Measurements from ENCODE around the gene PLCD1. TPM values are rescaled to one million over a fixed set of nuclear protein-coding genes. Genes with fewer than 3 reads are reported as not detected.
"Not testable (repeated sequence)": the region's sequence is repeated elsewhere in the genome, so short reads cannot be mapped to it uniquely, and the experiment has no call there.

Gene PLCD1
- total and polyA plus RNA-seq, 4 donors = 12.5 to 30.1 (median 26.4) TPM

DNA sequence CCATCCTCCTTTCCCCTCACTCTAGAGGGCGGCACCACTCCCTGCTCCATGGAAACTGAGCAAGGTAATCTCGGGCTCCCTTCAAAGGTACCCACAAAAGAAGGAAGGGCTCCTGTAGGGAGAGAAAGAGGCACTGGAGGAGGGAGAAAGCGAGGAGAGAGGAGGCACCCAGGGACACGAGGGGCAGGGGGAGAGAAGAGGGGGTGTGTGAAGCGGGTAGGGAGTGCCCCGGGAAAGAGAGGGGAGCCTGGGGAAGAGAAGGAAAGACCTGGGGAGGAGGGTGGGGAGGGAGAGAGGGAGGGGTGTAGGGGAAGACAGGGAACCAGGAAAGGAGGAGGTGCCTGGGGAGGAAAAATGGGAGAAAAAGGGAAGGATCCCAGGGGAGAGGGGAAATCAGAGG lies 38.3 kb downstream of the PLCD1 start:
- no peak for DNase-seq (ENCODE audit: low read depth in 4 of 6, low spot score in 6 of 6)
- H3K4me3 ChIP-seq (ENCODE audit: low read depth, low read length) = no peak overlapping the region
- H3K27ac ChIP-seq (ENCODE audit: low read depth, low read length) = no peak overlapping the region
- no peaks in the 10 kb centered on the region for H3K36me3 ChIP-seq (ENCODE audit: control insufficient read depth, insufficient read depth, low read length)
- H3K9me3 ChIP-seq (ENCODE audit: control insufficient read depth, insufficient read depth, low read length) = no peaks in the 10 kb centered on the region
- 27% methylated on average over 5 of the region's 6 CpGs for WGBS (ENCODE audit: insufficient coverage)
- no peaks in the 10 kb centered on the region for H3K27me3 ChIP-seq (ENCODE audit: control insufficient read depth, insufficient read depth, low read length)
- H3K4me1 ChIP-seq (ENCODE audit: control insufficient read depth, insufficient read depth, low read length) = peaks cover 13% of the 10 kb centered on the region

DNA sequence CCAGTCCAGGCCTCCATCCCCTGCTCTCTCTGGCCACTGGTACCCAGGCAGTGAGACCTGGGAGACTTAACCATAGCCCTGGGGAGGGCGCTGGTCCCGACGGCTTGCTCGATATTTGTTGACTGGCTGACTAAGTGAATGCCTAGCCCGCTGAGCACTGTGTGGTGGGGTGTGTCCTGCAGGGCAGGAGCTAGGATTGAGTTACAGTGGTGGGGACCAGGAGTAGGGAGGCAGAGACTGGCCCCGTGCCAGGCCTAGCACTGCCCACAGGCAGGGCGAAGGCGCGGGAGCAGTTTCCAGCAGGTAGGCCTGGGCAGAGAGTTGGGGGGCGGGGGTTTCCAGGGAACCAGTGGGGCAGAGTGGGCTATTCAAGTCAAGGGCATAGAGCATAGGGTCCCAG lies 38.9 kb downstream of the PLCD1 start, which contains the start of gene VILL:
Gene VILL, plus strand, starts transcription at position 260 of the 400 bp plus-strand sequence. CDS start 2,887 bp downstream, outside the sequence.
- no peak within 1 kb of the TSS for H3K27ac ChIP-seq (ENCODE audit: low read depth, low read length)
- H3K9me3 ChIP-seq (ENCODE audit: control insufficient read depth, insufficient read depth, low read length) = no peaks in the 10 kb centered on the region
- 81% methylated on average over 10 of the region's 10 CpGs for WGBS (ENCODE audit: insufficient coverage)
- H3K4me3 ChIP-seq (ENCODE audit: low read depth, low read length) = no peak within 1 kb of the TSS
- no peaks in the 10 kb centered on the region for H3K36me3 ChIP-seq (ENCODE audit: control insufficient read depth, insufficient read depth, low read length)
- no peak for DNase-seq (ENCODE audit: low read depth in 4 of 6, low spot score in 6 of 6)
- peaks cover 10% of the 10 kb centered on the region for H3K4me1 ChIP-seq (ENCODE audit: control insufficient read depth, insufficient read depth, low read length)
- no peaks in the 10 kb centered on the region for H3K27me3 ChIP-seq (ENCODE audit: control insufficient read depth, insufficient read depth, low read length)

DNA sequence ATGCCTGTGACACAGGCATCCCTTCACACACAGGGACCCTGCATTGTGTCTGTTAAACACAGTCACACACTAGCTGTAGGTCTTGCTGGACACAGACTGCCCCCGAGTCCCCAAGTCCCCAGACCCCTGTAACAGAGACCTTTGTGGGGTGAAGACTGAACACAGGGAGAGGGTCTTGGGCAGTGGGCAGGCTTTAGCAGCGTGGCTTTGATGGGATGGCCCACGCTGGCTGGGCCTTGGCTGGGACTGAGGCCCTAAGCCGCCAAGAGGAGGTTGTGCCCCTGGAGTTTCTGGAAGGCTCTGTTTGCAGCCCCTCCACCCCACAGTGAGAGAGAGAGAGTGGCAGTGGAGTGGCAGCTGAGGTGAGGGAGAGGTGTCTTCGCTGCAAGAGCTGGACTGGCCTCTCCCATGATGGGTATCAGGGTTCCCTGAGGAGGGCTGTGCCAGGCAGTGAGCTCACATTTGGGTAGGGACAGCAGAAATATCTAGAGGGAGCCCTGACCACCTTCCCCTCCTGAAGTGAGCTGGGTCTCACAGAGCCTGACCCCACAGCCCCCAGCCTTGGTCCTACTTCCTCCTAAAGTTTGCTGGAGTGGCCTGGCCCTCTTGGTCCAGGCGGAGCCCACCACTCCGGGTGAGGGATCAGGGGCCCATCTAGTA lies 39.5 kb downstream of the PLCD1 start:
- H3K27ac ChIP-seq (ENCODE audit: low read depth, low read length) = no peak overlapping the region
- DNase-seq (ENCODE audit: low read depth in 4 of 6, low spot score in 6 of 6) = no peak
- no peak overlapping the region for H3K4me3 ChIP-seq (ENCODE audit: low read depth, low read length)
- WGBS (ENCODE audit: insufficient coverage) = 85% methylated on average over 7 of the region's 7 CpGs
- peaks cover 4% of the 10 kb centered on the region for H3K36me3 ChIP-seq (ENCODE audit: control insufficient read depth, insufficient read depth, low read length)
- no peaks in the 10 kb centered on the region for H3K27me3 ChIP-seq (ENCODE audit: control insufficient read depth, insufficient read depth, low read length)
- H3K4me1 ChIP-seq (ENCODE audit: control insufficient read depth, insufficient read depth, low read length) = peaks cover 10% of the 10 kb centered on the region
- no peaks in the 10 kb centered on the region for H3K9me3 ChIP-seq (ENCODE audit: control insufficient read depth, insufficient read depth, low read length)

DNA sequence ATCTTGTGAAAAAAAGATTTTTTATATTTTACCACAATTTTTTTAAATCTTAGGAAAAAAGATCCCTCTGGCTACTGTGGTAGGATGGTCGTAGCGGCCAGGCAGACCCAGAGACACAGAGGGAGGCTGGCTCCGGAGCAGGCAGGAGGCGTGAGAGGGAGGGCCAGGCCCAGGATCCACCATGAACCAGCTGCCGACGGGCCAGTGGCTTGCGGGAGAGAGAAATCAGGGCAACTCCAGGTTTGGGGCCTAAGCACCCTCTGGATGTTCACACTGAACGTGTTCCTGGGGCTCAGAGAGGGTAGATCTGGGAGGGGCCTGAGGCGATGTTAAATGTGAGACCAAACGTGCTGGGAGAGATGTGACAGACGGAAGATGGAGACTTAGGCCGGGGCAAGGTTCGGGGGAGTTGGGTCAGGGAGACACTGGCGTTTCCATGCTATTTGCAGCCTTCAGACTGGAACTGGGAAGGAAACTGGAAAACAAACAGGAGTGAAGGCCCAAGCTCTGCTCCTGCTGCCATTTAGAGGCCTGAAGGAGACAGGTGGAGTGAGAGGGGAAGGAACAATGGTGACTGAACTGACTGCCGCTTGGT lies 40.4 kb downstream of the PLCD1 start:
- Histone ChIP-seq H3K27ac (ENCODE audit: low read depth, low read length) (no peak overlapping the region), H3K27me3 (ENCODE audit: control insufficient read depth, insufficient read depth, low read length) (no peaks in the 10 kb centered on the region), H3K36me3 (ENCODE audit: control insufficient read depth, insufficient read depth, low read length) (peaks cover 8% of the 10 kb centered on the region), H3K9me3 (ENCODE audit: control insufficient read depth, insufficient read depth, low read length) (no peaks in the 10 kb centered on the region), H3K4me1 (ENCODE audit: control insufficient read depth, insufficient read depth, low read length) (peaks cover 7% of the 10 kb centered on the region), H3K4me3 (ENCODE audit: low read depth, low read length) (no peak overlapping the region)
- DNase-seq (ENCODE audit: low read depth in 4 of 6, low spot score in 6 of 6) = no peak
- WGBS (ENCODE audit: insufficient coverage) = 81% methylated on average over 15 of the region's 15 CpGs

DNA sequence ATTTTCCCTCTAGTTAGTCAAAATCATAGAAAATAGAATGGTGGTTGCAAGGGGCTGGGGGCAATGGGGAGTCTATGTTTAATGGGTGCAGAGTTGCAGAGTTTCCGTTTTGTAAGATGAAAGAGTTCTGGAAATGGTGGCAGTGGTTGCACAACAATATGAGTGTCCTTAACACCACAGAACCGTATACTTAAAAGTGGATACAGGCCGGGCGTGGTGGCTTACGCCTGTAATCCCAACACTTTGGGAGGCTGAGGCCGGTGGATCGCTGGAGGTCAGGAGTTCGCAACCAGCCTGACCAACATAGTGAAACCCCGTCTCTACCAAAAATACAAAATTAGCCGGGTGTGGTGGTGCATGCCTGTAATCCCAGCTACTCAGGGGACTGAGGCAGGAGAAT lies 41.1 kb downstream of the PLCD1 start:
- not testable (repeated sequence) for H3K4me3 ChIP-seq (ENCODE audit: low read depth, low read length); H3K4me1 ChIP-seq (ENCODE audit: control insufficient read depth, insufficient read depth, low read length); H3K27ac ChIP-seq (ENCODE audit: low read depth, low read length); DNase-seq (ENCODE audit: low read depth in 4 of 6, low spot score in 6 of 6); H3K9me3 ChIP-seq (ENCODE audit: control insufficient read depth, insufficient read depth, low read length); H3K36me3 ChIP-seq (ENCODE audit: control insufficient read depth, insufficient read depth, low read length); H3K27me3 ChIP-seq (ENCODE audit: control insufficient read depth, insufficient read depth, low read length)
- 100% methylated on average over 9 of the region's 10 CpGs for WGBS (ENCODE audit: insufficient coverage)

DNA sequence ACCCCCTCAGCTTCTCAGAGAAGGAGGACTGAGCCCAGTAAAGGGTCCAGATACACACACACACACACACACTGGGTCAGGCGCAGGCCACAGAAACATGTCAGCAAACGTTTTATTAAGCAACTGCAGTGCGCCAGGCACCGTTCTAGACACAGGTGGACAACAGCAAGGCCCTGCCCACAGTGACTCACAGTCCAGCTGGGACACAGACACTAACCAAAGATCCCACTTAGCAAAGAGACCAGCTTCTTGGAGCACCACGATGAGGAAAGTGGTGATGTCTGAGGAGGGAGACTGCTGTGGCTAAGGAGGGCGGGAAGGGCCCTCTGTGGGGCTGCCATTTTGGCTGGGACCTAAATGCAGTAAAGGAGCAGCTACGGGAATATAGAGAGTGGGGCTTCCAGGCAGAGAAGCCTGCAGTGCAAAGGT lies 41.7 kb downstream of the PLCD1 start:
- WGBS (ENCODE audit: insufficient coverage) = 86% methylated on average over 6 of the region's 7 CpGs
- Histone ChIP-seq H3K4me1 (ENCODE audit: control insufficient read depth, insufficient read depth, low read length) (no peaks in the 10 kb centered on the region), H3K9me3 (ENCODE audit: control insufficient read depth, insufficient read depth, low read length) (no peaks in the 10 kb centered on the region), H3K4me3 (ENCODE audit: low read depth, low read length) (no peak overlapping the region), H3K27me3 (ENCODE audit: control insufficient read depth, insufficient read depth, low read length) (no peaks in the 10 kb centered on the region), H3K36me3 (ENCODE audit: control insufficient read depth, insufficient read depth, low read length) (peaks cover 8% of the 10 kb centered on the region), H3K27ac (ENCODE audit: low read depth, low read length) (no peak overlapping the region)
- no peak for DNase-seq (ENCODE audit: low read depth in 4 of 6, low spot score in 6 of 6)

DNA sequence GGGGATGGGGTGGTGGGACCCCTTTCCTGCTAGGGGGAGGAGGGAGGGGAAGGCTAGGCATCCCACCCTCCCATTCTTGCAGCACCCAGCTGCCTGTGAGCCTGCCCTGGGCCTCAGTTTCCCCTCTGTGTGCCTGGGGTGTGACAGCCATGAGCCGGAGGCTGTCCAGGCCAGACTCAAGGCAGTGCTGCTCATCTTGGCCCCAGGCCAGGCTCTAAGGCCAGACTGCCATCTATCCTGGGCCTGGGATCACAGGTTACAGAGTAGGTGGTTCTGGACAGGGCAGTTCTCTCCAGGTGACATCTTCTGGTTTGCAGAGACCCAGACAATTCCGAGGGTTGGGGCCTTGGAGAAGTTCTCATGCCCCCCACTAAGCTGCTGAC lies 42.1 kb downstream of the PLCD1 start:
- Histone ChIP-seq H3K36me3 (ENCODE audit: control insufficient read depth, insufficient read depth, low read length) (peaks cover 8% of the 10 kb centered on the region), H3K27ac (ENCODE audit: low read depth, low read length) (no peak overlapping the region), H3K9me3 (ENCODE audit: control insufficient read depth, insufficient read depth, low read length) (no peaks in the 10 kb centered on the region), H3K27me3 (ENCODE audit: control insufficient read depth, insufficient read depth, low read length) (no peaks in the 10 kb centered on the region), H3K4me3 (ENCODE audit: low read depth, low read length) (no peak overlapping the region), H3K4me1 (ENCODE audit: control insufficient read depth, insufficient read depth, low read length) (no peaks in the 10 kb centered on the region)
- WGBS (ENCODE audit: insufficient coverage) = 95% methylated on average over 2 of the region's 2 CpGs
- DNase-seq (ENCODE audit: low read depth in 4 of 6, low spot score in 6 of 6) = no peak

DNA sequence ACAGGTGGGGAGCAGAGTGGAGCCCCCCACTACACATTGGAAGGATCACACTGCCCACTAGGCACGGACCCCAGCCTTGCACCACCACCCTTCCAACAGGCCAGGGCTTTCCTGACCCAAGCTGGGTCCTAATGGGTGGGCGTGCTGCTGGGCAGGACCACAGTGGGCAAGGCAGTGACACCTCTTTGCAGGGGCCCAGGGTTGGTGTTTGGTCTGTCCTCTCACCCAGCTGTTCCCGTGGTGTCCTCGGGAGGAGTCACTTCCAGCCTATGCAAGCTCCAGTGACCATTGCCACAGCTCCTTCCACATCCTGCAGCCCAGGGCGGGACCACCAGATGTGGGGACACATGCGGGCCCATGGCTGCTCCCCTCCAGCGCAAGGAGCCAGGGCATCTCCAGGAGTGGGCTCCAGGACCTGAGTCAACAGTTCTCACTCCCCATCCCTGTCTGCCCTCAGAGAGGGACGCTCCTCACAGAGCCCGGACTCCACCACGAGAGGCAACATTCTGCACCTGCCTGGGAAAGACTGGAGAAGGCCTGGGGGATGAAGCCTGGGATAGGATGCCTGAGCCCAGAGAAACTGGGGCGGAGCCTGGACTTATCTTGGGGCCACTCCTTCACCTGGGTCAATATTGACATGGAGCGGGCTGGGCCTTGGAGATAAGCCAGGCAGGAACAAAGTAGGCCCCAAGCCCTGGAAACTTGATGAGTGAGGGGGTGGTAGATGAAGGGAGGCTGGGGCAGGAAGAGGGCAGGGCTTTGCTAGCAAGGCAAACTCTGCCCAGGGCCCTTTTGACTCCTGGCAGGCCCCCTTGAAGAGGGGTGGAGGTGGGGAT lies 42.7 kb downstream of the PLCD1 start:
- peaks cover 5% of the 10 kb centered on the region for H3K4me1 ChIP-seq (ENCODE audit: control insufficient read depth, insufficient read depth, low read length)
- no peak overlapping the region for H3K4me3 ChIP-seq (ENCODE audit: low read depth, low read length)
- WGBS (ENCODE audit: insufficient coverage) = 93% methylated on average over 11 of the region's 12 CpGs
- peaks cover 8% of the 10 kb centered on the region for H3K36me3 ChIP-seq (ENCODE audit: control insufficient read depth, insufficient read depth, low read length)
- H3K9me3 ChIP-seq (ENCODE audit: control insufficient read depth, insufficient read depth, low read length) = no peaks in the 10 kb centered on the region
- DNase-seq (ENCODE audit: low read depth in 4 of 6, low spot score in 6 of 6) = no peak
- no peaks in the 10 kb centered on the region for H3K27me3 ChIP-seq (ENCODE audit: control insufficient read depth, insufficient read depth, low read length)
- H3K27ac ChIP-seq (ENCODE audit: low read depth, low read length) = no peak overlapping the region

DNA sequence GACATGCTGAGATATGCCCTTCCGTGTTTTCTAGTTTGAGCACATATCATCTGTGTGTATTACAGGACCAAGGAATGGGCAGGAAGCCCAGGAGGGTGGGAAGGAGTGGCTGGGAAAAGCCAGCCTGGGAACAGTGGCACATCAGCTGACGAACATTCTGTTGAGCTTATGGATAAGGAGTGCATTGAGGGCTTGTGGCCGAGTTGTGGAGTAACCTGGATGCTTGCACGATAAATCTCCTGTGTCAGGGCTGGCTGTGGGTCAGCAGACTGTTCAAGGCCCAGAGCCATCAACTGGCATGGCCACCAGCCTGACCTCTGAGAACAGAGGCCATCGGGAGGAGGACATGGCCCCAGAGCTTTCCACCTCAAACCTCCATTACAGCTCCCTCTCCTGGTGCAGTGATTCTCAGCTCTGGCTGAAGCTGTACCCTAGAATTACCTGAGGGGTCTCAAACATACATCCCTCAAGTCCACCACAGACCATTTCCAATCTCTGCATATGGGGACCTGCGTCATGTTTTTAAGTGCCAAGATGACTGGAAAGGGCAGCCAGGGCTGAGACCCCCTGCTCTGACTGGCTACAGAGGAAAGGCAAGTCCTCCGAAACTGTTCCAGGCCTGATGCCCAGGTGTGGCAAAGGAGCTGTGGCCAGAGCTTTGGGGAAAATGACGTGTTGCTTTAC lies 43.7 kb downstream of the PLCD1 start:
- Histone ChIP-seq H3K36me3 (ENCODE audit: control insufficient read depth, insufficient read depth, low read length) (peaks cover 9% of the 10 kb centered on the region), H3K9me3 (ENCODE audit: control insufficient read depth, insufficient read depth, low read length) (no peaks in the 10 kb centered on the region), H3K4me3 (ENCODE audit: low read depth, low read length) (no peak overlapping the region), H3K27me3 (ENCODE audit: control insufficient read depth, insufficient read depth, low read length) (no peaks in the 10 kb centered on the region), H3K27ac (ENCODE audit: low read depth, low read length) (no peak overlapping the region), H3K4me1 (ENCODE audit: control insufficient read depth, insufficient read depth, low read length) (peaks cover 5% of the 10 kb centered on the region)
- 89% methylated on average over 8 of the region's 8 CpGs for WGBS (ENCODE audit: insufficient coverage)
- no peak for DNase-seq (ENCODE audit: low read depth in 4 of 6, low spot score in 6 of 6)

Measured in spinal cord (tissue), 10 donors.